KMS-11 (cell line): ENCODE results near the gene FAT2.

ENCODE experiments used
- H2AFZ ChIP-seq: fragments of 200-600 bp; sonication (generic); 2 replicates; pipeline ENCODE4 v1.6.1; 2016; ENCODE audit warnings: antibody characterized with exemption, mixed run types, low read depth
- H3K27ac ChIP-seq: fragments of 200-600 bp; sonication (generic); 2 replicates; pipeline ENCODE4 v1.6.1; 2016; ENCODE audit warnings: mild to moderate bottlenecking, mixed run types
- H3K27me3 ChIP-seq: fragments of 200-600 bp; sonication (generic); 2 replicates; pipeline ENCODE4 v1.6.1; 2017; ENCODE audit warnings: mild to moderate bottlenecking, low read depth, mixed run types, moderate library complexity; ENCODE audit not compliant: insufficient read depth
- H3K36me3 ChIP-seq: fragments of 200-600 bp; sonication (generic); 2 replicates; pipeline ENCODE4 v1.6.1; 2017; ENCODE audit warnings: mild to moderate bottlenecking, mixed run types; ENCODE audit not compliant: insufficient read depth
- H3K4me1 ChIP-seq: fragments of 200-600 bp; sonication (generic); 2 replicates; pipeline ENCODE4 v1.6.1; 2016; ENCODE audit warnings: mild to moderate bottlenecking, low read depth, mixed run types; ENCODE audit not compliant: poor library complexity, severe bottlenecking
- H3K4me2 ChIP-seq: fragments of 200-600 bp; sonication (generic); 2 replicates; pipeline ENCODE4 v1.7.0; 2016; ENCODE audit warnings: mild to moderate bottlenecking, mixed run types
- H3K4me3 ChIP-seq: fragments of 200-600 bp; sonication (generic); IDR thresholded peaks from 2 replicates; pipeline ENCODE4 v1.6.1; 2017; ENCODE audit warnings: low read depth, low read length, mixed read lengths; ENCODE audit not compliant: insufficient read depth
- H3K79me2 ChIP-seq: fragments of 200-600 bp; sonication (generic); 2 replicates; pipeline ENCODE4 v1.6.1; 2016; ENCODE audit warnings: low read depth, mixed run types; ENCODE audit not compliant: insufficient read depth
- H3K9ac ChIP-seq: fragments of 200-600 bp; sonication (generic); 2 replicates; pipeline ENCODE4 v1.6.1; 2016; ENCODE audit warnings: mild to moderate bottlenecking, mixed run types
- H4K20me1 ChIP-seq: fragments of 200-600 bp; sonication (generic); 2 replicates; pipeline ENCODE4 v1.6.1; 2016; ENCODE audit warnings: mild to moderate bottlenecking, mixed run types; ENCODE audit not compliant: insufficient read depth
- TF ChIP-seq, protein P1 (sequence below): fragments of 200-600 bp; sonication (generic); conservative IDR thresholded peaks from 2 replicates; pipeline ENCODE4 v1.6.1; 2017; ENCODE audit warnings: low read depth, mild to moderate bottlenecking, antibody characterized with exemption, low read length, moderate library complexity, mixed read lengths

Gene FAT2

GRCh38 chr5:151556806-151557205 is 34.3 kb downstream of the FAT2 start:
- TF ChIP-seq, protein P1, sequence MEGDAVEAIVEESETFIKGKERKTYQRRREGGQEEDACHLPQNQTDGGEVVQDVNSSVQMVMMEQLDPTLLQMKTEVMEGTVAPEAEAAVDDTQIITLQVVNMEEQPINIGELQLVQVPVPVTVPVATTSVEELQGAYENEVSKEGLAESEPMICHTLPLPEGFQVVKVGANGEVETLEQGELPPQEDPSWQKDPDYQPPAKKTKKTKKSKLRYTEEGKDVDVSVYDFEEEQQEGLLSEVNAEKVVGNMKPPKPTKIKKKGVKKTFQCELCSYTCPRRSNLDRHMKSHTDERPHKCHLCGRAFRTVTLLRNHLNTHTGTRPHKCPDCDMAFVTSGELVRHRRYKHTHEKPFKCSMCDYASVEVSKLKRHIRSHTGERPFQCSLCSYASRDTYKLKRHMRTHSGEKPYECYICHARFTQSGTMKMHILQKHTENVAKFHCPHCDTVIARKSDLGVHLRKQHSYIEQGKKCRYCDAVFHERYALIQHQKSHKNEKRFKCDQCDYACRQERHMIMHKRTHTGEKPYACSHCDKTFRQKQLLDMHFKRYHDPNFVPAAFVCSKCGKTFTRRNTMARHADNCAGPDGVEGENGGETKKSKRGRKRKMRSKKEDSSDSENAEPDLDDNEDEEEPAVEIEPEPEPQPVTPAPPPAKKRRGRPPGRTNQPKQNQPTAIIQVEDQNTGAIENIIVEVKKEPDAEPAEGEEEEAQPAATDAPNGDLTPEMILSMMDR = no peak
- Histone ChIP-seq H3K27ac (no peak overlapping the region), H4K20me1 (no peaks in the 10 kb centered on the region), H3K36me3 (no peaks in the 10 kb centered on the region), H3K9ac (no peak overlapping the region), H2AFZ (no peak overlapping the region), H3K4me2 (no peak overlapping the region), H3K4me3 (no peak overlapping the region), H3K79me2 (no peaks in the 10 kb centered on the region), H3K27me3 (no peaks in the 10 kb centered on the region), H3K4me1 (no peaks in the 10 kb centered on the region)

- no peak overlapping the region for H2AFZ ChIP-seq
- TF ChIP-seq, protein P1 = no peak
- H3K36me3 ChIP-seq = no peaks in the 10 kb centered on the region
- no peak overlapping the region for H3K4me2 ChIP-seq
- no peak overlapping the region for H3K4me3 ChIP-seq
- no peak overlapping the region for H3K9ac ChIP-seq
- H3K79me2 ChIP-seq = no peaks in the 10 kb centered on the region
- no peak overlapping the region for H3K27ac ChIP-seq
- H3K4me1 ChIP-seq = no peaks in the 10 kb centered on the region
- no peaks in the 10 kb centered on the region for H3K27me3 ChIP-seq
- H4K20me1 ChIP-seq = no peaks in the 10 kb centered on the region
These were observed 35.2 kb downstream of the FAT2 start for GRCh38 chr5:151555760-151556576.

DNA sequence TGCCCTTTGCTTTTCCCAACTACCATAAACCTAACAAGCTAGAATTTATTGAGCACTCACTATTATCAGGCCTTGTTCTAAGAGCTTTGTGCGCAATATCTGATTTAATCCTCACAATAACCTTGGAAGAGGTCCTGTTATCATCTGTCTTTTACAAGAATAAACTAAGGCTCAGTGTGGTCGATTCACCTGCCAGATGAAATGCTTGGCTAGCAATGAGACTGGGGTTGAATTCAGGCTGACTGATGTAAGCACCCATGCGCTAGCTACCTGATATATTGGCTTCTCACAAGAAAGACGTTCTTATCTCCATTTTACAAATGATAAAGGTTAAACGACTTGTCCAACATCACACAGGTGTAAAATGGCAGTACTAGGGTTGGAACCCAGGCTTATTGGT is 37.4 kb downstream of the FAT2 start:
- Histone ChIP-seq H2AFZ (no peak overlapping the region), H3K27ac (no peak overlapping the region), H3K4me3 (no peak overlapping the region), H3K4me2 (no peak overlapping the region), H3K9ac (no peak overlapping the region), H3K79me2 (no peaks in the 10 kb centered on the region), H3K27me3 (no peaks in the 10 kb centered on the region), H3K36me3 (no peaks in the 10 kb centered on the region), H3K4me1 (no peaks in the 10 kb centered on the region), H4K20me1 (no peaks in the 10 kb centered on the region)
- TF ChIP-seq, protein P1 = no peak

DNA sequence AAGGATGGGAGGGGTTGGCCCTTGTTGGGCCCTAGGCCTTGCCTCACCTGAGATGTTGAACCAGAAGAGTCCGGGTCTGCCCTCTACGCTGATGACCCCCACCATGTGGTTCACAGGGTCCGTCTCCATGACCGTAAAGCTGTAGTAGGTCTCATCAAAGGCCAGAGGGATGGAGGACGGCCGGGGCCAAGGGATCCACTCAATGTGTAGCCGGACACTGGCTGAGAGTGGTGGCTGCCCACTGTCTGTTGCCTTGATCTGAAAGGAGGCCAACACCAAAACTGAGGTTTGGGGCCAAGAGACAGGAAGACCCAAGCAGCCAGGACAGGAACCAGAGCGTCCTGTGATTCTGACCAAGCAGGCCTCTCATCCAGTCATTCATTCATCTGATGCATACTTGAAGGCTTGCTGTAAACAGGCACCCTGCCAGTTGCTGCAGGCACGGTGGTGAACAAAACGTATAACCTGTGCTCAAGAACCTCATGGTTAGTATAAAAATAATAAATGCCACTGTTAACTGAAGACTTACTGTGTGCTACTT is 37.9 kb downstream of the FAT2 start:
- Histone ChIP-seq H3K79me2 (no peaks in the 10 kb centered on the region), H3K27me3 (no peaks in the 10 kb centered on the region), H3K36me3 (no peaks in the 10 kb centered on the region), H3K9ac (no peak overlapping the region), H2AFZ (no peak overlapping the region), H3K4me3 (no peak overlapping the region), H3K27ac (no peak overlapping the region), H3K4me1 (no peaks in the 10 kb centered on the region), H3K4me2 (no peak overlapping the region), H4K20me1 (no peaks in the 10 kb centered on the region)
- TF ChIP-seq, protein P1 = no peak
